Uterus (tissue), 2 donors: Measurements from ENCODE around the gene UBE3C.

Source experiments
- POLR2A ChIP-seq, 2 donors: fragments of 450-650 bp; IDR thresholded peaks; one replicate each; pipeline ENCODE4 v1.6.1; 2016; ENCODE audit warnings: antibody characterized with exemption in 2 of 2, mild to moderate bottlenecking in 1 of 2, moderate library complexity in 1 of 2
- TF ChIP-seq, protein P1 (sequence below), 4 experiments: fragments of 200-600 bp in 2 of 4; fragments of 450-650 bp in 2 of 4; sonication (generic) in 2 of 4; IDR thresholded peaks; one replicate each; pipeline ENCODE4 v1.5.1; 2016 to 2019; ENCODE audit warnings: antibody characterized with exemption in 4 of 4, mild to moderate bottlenecking in 2 of 4, moderate library complexity in 1 of 4

DNA sequence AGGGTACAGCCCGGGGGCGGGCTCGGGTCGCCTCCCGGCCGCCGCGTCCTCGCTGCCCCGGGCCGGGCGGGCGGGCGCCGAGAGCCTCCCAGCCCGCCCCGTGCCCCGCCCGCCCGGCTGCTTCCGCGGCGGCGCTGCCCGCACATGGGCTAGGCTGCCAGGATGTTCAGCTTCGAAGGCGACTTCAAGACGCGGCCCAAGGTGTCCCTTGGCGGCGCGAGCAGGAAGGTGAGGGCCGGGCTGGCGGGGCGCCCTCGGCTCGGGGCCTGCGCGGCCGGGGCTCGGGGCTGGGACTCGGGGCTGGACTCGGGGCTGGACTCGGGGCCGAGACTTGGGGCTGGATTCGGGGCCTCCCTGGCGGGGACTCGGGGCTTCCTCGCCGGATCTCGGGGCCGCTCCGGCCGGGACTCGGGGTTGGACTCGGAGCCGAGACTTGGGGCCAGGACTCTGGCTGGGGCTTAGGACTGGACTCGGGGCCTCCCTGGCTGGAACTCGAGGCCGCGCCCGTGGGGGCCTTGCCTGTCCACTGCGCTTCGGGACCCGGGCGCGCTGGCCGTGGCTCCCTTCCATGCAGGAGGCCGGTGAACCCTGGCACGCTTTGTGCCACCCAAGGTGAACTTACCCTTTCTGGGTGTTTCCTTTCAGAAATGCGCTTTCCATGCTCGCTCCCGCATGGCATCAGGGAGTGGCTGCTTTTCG, 534 bp downstream of the UBE3C start:
- TF ChIP-seq, protein P1, sequence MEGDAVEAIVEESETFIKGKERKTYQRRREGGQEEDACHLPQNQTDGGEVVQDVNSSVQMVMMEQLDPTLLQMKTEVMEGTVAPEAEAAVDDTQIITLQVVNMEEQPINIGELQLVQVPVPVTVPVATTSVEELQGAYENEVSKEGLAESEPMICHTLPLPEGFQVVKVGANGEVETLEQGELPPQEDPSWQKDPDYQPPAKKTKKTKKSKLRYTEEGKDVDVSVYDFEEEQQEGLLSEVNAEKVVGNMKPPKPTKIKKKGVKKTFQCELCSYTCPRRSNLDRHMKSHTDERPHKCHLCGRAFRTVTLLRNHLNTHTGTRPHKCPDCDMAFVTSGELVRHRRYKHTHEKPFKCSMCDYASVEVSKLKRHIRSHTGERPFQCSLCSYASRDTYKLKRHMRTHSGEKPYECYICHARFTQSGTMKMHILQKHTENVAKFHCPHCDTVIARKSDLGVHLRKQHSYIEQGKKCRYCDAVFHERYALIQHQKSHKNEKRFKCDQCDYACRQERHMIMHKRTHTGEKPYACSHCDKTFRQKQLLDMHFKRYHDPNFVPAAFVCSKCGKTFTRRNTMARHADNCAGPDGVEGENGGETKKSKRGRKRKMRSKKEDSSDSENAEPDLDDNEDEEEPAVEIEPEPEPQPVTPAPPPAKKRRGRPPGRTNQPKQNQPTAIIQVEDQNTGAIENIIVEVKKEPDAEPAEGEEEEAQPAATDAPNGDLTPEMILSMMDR (IDR thresholded peaks at IDR 0.05): no peak
- no peak for TF ChIP-seq POLR2A (IDR thresholded peaks at IDR 0.05)
